ENCODE measurements around the gene NTHL1. TPM values are rescaled to one million over a fixed set of nuclear protein-coding genes. Genes with fewer than 3 reads are reported as not detected.

Gene NTHL1
- total RNA-seq, 2 experiments from 2014 or later: 22.5 to 24.5 TPM

DNA sequence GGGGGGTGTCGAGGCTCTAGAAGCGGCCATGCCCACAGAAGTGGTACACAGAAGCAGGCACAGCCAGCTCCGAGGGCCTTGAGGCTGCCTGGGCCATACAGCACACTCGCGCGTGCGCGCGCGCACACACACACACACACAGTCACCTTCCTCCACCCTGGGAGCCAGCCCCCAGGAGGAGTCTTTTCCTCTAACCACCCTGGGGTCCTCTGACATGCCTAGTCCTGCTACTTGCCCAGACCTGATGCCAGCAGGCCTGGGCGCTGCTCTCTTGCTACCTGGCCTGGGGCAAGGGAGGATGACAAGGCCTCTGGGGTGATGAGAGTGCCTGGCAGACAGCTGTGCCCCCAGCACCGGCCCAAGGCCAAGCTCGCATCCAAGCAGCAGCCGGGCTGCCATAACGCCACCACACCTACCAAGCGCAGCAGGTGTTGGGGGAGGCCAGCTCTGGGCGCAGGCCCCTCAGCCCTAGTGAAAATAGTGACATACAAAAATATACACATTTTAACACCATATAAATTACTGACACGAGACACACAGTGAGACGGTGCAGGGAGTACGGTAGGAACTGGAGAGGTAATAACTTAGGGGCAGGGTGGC, 41.2 kb upstream of the NTHL1 start:
- CTCF ChIA-PET: no interaction called here
- Mint-ChIP-seq H3K4me3 (no peak overlapping the region), H3K27me3 (no peaks in the 10 kb centered on the region), H3K27ac (no peak overlapping the region), H3K9me3 (no peaks in the 10 kb centered on the region), H3K4me1 (no peaks in the 10 kb centered on the region), H3K36me3 (ENCODE audit: low read depth) (peaks cover 3% of the 10 kb centered on the region)
- POLR2A ChIA-PET: no interaction called here
- no peak for DNase-seq

GRCh38 chr16:2087748-2088631, 40.4 kb upstream of the NTHL1 start:
- Mint-ChIP-seq H3K9me3 (no peaks in the 10 kb centered on the region), H3K4me1 (no peaks in the 10 kb centered on the region), H3K27me3 (no peaks in the 10 kb centered on the region), H3K27ac (no peak overlapping the region), H3K4me3 (no peak overlapping the region), H3K36me3 (ENCODE audit: low read depth) (peaks cover 3% of the 10 kb centered on the region)
- CTCF ChIA-PET: no interaction called here
- DNase-seq: no peak
- POLR2A ChIA-PET: no interaction called here

DNA sequence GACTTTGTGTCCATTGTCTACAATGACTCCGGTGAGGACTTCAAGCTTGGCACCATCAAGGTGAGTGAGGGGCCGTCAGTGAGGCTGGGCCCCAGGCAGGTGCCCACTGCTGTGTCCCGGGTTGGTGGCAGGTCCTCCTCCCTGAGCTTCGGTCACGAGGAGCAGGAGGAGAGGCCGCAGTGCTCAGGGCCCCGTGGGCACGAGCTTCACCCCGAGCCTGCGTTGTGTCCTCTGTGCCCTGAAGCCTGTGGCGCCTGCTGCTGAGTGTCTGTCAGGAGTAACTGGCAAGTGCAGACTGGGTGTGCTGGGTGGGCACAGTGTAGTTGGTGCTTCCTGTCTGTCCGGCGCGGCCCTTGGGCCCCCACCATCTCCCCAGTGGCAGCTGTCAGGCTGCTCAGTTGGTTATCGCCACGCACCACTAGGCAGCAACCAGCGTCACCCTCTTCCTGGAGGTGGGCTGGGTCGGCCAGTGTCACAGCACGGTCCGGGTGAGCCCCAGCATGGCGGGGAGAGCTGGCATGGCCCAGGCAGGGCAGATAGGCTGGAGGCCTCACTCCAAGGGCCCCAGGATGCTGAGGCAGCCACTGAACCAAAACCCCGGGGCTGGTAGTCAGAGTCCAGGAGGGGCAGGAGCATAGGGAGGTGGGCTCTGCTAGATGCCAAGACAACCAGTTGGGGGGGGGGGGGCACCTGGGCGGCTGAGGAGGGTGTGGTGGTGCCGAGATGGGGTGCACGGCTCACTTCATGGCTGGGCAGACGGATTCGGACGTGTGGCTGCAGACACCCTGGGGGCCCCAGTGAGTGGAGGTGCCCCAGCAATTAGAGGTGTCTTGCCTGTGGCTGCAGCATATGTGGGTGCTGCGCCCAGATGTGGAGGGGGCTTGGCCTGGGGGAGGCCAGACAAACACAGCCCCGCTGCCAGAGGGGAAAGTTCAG, 39.4 kb upstream of the NTHL1 start:
- Mint-ChIP-seq H3K4me1 (no peaks in the 10 kb centered on the region), H3K36me3 (ENCODE audit: low read depth) (peaks cover 5% of the 10 kb centered on the region), H3K27ac (no peak overlapping the region), H3K4me3 (no peak overlapping the region), H3K9me3 (no peaks in the 10 kb centered on the region), H3K27me3 (no peaks in the 10 kb centered on the region)
- ChIA-PET POLR2A (no interaction called here), CTCF (interaction anchor here (0.5 kb wide), 1 partner anchor 22 kb away, joined by 3 read pairs; no protein-coding TSS in a partner anchor)
- no peak for DNase-seq

GRCh38 chr16:2086106-2086742, 38.6 kb upstream of the NTHL1 start:
- Mint-ChIP-seq H3K27ac (no peak overlapping the region), H3K4me3 (no peak overlapping the region), H3K9me3 (no peaks in the 10 kb centered on the region), H3K4me1 (no peaks in the 10 kb centered on the region), H3K27me3 (no peaks in the 10 kb centered on the region), H3K36me3 (ENCODE audit: low read depth) (peaks cover 5% of the 10 kb centered on the region)
- POLR2A ChIA-PET: no interaction called here
- DNase-seq: no peak
- CTCF ChIA-PET: interaction anchor here (0.5 kb wide), 1 partner anchor 21 kb away, joined by 3 read pairs; no protein-coding TSS in a partner anchor

DNA sequence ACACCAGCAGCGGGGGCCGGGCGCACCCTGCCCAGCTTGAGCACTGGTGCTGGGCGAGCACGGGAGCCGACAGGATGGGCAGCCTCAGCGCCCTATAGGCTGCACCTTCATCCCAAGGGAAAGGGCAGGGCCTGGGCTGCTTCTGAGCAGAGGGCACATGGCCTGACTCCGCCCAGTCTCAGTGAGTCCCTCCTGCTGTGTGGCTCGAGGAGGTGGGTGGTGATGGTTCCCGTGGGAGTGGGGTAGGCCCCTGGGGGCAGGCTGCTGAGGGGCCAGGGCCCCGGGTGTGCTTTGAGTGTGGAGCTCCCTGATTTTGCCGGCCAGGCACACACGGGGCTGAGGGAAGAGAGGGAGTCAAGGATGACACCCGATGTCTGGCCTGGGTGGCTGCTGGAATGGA, 38.0 kb upstream of the NTHL1 start:
- DNase-seq: no peak
- ChIA-PET CTCF (no interaction called here), POLR2A (interaction anchor here (1.0 to 1.1 kb wide), 2 partner anchors 37 to 70 kb away, joined by 3 read pairs; partner anchors contain the start of genes TRAF7 and TSC2)
- no peak overlapping the region for H3K4me3 Mint-ChIP-seq
- H3K27me3 Mint-ChIP-seq: no peaks in the 10 kb centered on the region
- no peaks in the 10 kb centered on the region for H3K4me1 Mint-ChIP-seq
- H3K36me3 Mint-ChIP-seq (ENCODE audit: low read depth): peaks cover 5% of the 10 kb centered on the region
- H3K9me3 Mint-ChIP-seq: no peaks in the 10 kb centered on the region
- no peak overlapping the region for H3K27ac Mint-ChIP-seq

- Mint-ChIP-seq H3K4me3 (no peak overlapping the region), H3K27me3 (no peaks in the 10 kb centered on the region), H3K9me3 (no peaks in the 10 kb centered on the region), H3K4me1 (no peaks in the 10 kb centered on the region), H3K27ac (no peak overlapping the region), H3K36me3 (ENCODE audit: low read depth) (peaks cover 5% of the 10 kb centered on the region)
- POLR2A ChIA-PET: interaction anchor here (1.0 to 1.1 kb wide), 2 partner anchors 37 to 70 kb away, joined by 3 read pairs; partner anchors contain the start of genes TRAF7 and TSC2
- CTCF ChIA-PET: no interaction called here
- no peak for DNase-seq
Observed at GRCh38 chr16:2084895-2085625, 37.4 kb upstream of the NTHL1 start.

DNA sequence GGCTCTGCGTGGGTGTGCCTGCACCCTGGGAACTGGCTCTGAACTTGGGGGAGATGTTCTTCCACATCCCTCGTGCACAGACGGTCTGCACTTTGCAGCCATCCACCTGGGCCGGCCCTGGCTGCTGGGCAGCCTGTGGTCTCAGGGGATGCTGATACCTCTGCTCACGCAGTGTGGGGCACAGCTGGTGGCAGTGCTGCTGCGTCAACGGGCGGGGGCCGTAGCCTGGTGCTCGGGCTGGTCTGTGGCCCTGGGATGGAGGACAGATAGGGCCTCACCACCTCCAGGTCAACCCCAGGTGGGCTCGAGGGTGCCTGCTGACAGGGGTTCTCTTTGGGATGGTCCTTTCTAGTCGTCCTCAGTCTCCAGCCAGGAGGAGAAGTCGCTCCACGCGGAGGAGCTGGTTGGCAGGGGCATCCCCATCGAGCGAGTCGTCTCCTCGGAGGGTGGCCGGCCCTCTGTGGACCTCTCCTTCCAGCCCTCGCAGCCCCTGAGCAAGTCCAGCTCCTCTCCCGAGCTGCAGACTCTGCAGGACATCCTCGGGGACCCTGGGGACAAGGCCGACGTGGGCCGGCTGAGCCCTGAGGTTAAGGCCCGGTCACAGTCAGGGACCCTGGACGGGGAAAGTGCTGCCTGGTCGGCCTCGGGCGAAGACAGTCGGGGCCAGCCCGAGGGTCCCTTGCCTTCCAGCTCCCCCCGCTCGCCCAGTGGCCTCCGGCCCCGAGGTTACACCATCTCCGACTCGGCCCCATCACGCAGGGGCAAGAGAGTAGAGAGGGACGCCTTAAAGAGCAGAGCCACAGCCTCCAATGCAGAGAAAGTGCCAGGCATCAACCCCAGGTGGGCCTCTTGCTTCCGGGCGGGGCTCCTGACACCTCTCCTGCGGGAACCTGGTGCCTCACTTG, 36.5 kb upstream of the NTHL1 start:
- Mint-ChIP-seq H3K36me3 (ENCODE audit: low read depth) (peaks cover 5% of the 10 kb centered on the region), H3K27me3 (no peaks in the 10 kb centered on the region), H3K4me3 (no peak overlapping the region), H3K27ac (no peak overlapping the region), H3K4me1 (no peaks in the 10 kb centered on the region), H3K9me3 (no peaks in the 10 kb centered on the region)
- POLR2A ChIA-PET: no interaction called here
- no peak for DNase-seq
- CTCF ChIA-PET: no interaction called here

- no peaks in the 10 kb centered on the region for H3K4me1 Mint-ChIP-seq
- POLR2A ChIA-PET: no interaction called here
- CTCF ChIA-PET: no interaction called here
- no peaks in the 10 kb centered on the region for H3K27me3 Mint-ChIP-seq
- H3K27ac Mint-ChIP-seq: no peak overlapping the region
- H3K9me3 Mint-ChIP-seq: no peaks in the 10 kb centered on the region
- DNase-seq: no peak
- H3K36me3 Mint-ChIP-seq (ENCODE audit: low read depth): peaks cover 5% of the 10 kb centered on the region
- no peak overlapping the region for H3K4me3 Mint-ChIP-seq
Observed at GRCh38 chr16:2083409-2083808, 35.8 kb upstream of the NTHL1 start.

DNA sequence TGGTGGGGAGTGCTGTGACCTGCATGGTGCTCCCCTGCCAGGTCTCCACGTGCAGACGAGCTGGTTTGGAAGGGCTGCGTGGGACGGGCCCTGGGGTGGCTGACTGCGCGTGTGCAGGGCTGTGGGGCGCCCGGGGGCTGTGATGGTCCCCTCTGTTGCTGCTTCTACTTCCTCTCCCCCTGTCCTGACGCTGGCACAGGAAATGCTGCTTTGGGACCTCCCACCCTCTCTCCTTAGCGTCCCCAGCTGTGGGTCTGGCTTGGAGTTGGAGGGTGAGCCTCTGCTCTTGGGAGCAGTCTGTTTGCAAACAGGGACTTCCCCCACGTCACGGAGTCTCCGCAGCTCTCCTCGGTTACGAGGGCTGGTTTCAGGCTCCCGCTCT, 35.3 kb upstream of the NTHL1 start:
- H3K4me3 Mint-ChIP-seq: no peak overlapping the region
- no peaks in the 10 kb centered on the region for H3K4me1 Mint-ChIP-seq
- peaks cover 5% of the 10 kb centered on the region for H3K36me3 Mint-ChIP-seq (ENCODE audit: low read depth)
- H3K27me3 Mint-ChIP-seq: no peaks in the 10 kb centered on the region
- no peak overlapping the region for H3K27ac Mint-ChIP-seq
- no peak for DNase-seq
- POLR2A ChIA-PET: no interaction called here
- CTCF ChIA-PET: no interaction called here
- H3K9me3 Mint-ChIP-seq: no peaks in the 10 kb centered on the region

GRCh38 chr16:2082171-2082982, 34.7 kb upstream of the NTHL1 start:
- Mint-ChIP-seq H3K36me3 (ENCODE audit: low read depth) (peaks cover 5% of the 10 kb centered on the region), H3K27me3 (no peaks in the 10 kb centered on the region)
- CTCF ChIA-PET: no interaction called here

More at GRCh38 chr16:2082171-2082982, 34.7 kb upstream of the NTHL1 start:
- H3K4me3 Mint-ChIP-seq: no peak overlapping the region
- no peaks in the 10 kb centered on the region for H3K4me1 Mint-ChIP-seq
- no peaks in the 10 kb centered on the region for H3K9me3 Mint-ChIP-seq
- no peak for DNase-seq
- H3K27ac Mint-ChIP-seq: no peak overlapping the region
- POLR2A ChIA-PET: no interaction called here
